ELR (cell line): ENCODE measurements around the gene SLIT3.

ENCODE experiments used
- DNase-seq: peaks from one replicate; pipeline ENCODE4 v3.0.0-alpha.2; 2015; ENCODE audit warnings: low read depth

SLIT3 gene

GRCh38 chr5:168889039-168889438 lies 411.9 kb downstream of the SLIT3 start:
- no peak for DNase-seq

GRCh38 chr5:168887931-168888330 lies 413.0 kb downstream of the SLIT3 start:
- DNase-seq, result no peak

GRCh38 chr5:168886157-168886556 lies 414.8 kb downstream of the SLIT3 start:
- no peak for DNase-seq

- no peak for DNase-seq
Observed at GRCh38 chr5:168885324-168886120, 415.4 kb downstream of the SLIT3 start.

- no peak for DNase-seq
Observed at GRCh38 chr5:168883991-168884390, 416.9 kb downstream of the SLIT3 start.

- no peak for DNase-seq
Observed at GRCh38 chr5:168883281-168883741, 417.6 kb downstream of the SLIT3 start.

GRCh38 chr5:168882283-168882682 lies 418.7 kb downstream of the SLIT3 start:
- DNase-seq, result no peak

- no peak for DNase-seq
Observed at GRCh38 chr5:168881427-168882149, 419.4 kb downstream of the SLIT3 start.

GRCh38 chr5:168879929-168880328 lies 421.0 kb downstream of the SLIT3 start:
- DNase-seq, result no peak

- DNase-seq, result no peak
Observed at GRCh38 chr5:168879331-168879730, 421.6 kb downstream of the SLIT3 start.

- DNase-seq, result no peak
Observed at GRCh38 chr5:168878135-168878745, 422.7 kb downstream of the SLIT3 start.

- DNase-seq, result no peak
Observed at GRCh38 chr5:168877132-168877892, 423.6 kb downstream of the SLIT3 start.

GRCh38 chr5:168876419-168876818 lies 424.5 kb downstream of the SLIT3 start:
- no peak for DNase-seq

GRCh38 chr5:168875832-168876231 lies 425.1 kb downstream of the SLIT3 start:
- no peak for DNase-seq

- peak; percentile 60 for DNase-seq
Observed at GRCh38 chr5:168874713-168875380, 426.1 kb downstream of the SLIT3 start.

- no peak for DNase-seq
Observed at GRCh38 chr5:168872246-168872645, 428.7 kb downstream of the SLIT3 start.

GRCh38 chr5:168870910-168871309 lies 430.0 kb downstream of the SLIT3 start:
- DNase-seq, result no peak

- no peak for DNase-seq
Observed at GRCh38 chr5:168869615-168870227, 431.2 kb downstream of the SLIT3 start.

GRCh38 chr5:168867241-168867640 lies 433.7 kb downstream of the SLIT3 start:
- no peak for DNase-seq

GRCh38 chr5:168865968-168866367 lies 435.0 kb downstream of the SLIT3 start:
- no peak for DNase-seq

- DNase-seq, result no peak
Observed at GRCh38 chr5:168863021-168863420, 437.9 kb downstream of the SLIT3 start.
